HG03442 (cell line): Measurements from ENCODE around the gene SRGAP1.

ENCODE experiments used
- ATAC-seq: cut with Tn5 transposase; IDR thresholded peaks from one replicate; pipeline ENCODE4 v1.9.1; 2021; ENCODE audit warnings: mild to moderate bottlenecking, moderate library complexity; ENCODE audit not compliant: unreplicated experiment

SRGAP1 gene

GRCh38 chr12:63844391-63845341 lies at the start of gene SRGAP1:
SRGAP1 (plus strand) TSS chr12:63844700; CDS start chr12:63844817, 117 bp downstream.
- peak; percentile 21 for ATAC-seq

- ATAC-seq = no peak
Observed at GRCh38 chr12:63795032-63795687, 49.3 kb upstream of the SRGAP1 start.

GRCh38 chr12:63795944-63796343 lies 48.6 kb upstream of the SRGAP1 start:
- ATAC-seq = no peak

- no peak for ATAC-seq
Observed at GRCh38 chr12:63802012-63802608, 42.4 kb upstream of the SRGAP1 start.

GRCh38 chr12:63804746-63805145 lies 39.8 kb upstream of the SRGAP1 start:
- ATAC-seq = no peak

GRCh38 chr12:63805704-63806672 lies 38.5 kb upstream of the SRGAP1 start:
- no peak for ATAC-seq

GRCh38 chr12:63808631-63809030 lies 35.9 kb upstream of the SRGAP1 start:
- ATAC-seq = no peak

- ATAC-seq = no peak
Observed at GRCh38 chr12:63809566-63809965, 34.9 kb upstream of the SRGAP1 start.

- ATAC-seq = no peak
Observed at GRCh38 chr12:63811334-63811733, 33.2 kb upstream of the SRGAP1 start.

- no peak for ATAC-seq
Observed at GRCh38 chr12:63811755-63812154, 32.7 kb upstream of the SRGAP1 start.

- ATAC-seq = peak; percentile 45
Observed at GRCh38 chr12:63814146-63814772, 30.2 kb upstream of the SRGAP1 start.

- ATAC-seq = no peak
Observed at GRCh38 chr12:63815482-63815852, 29.0 kb upstream of the SRGAP1 start.

- ATAC-seq = no peak
Observed at GRCh38 chr12:63816031-63816430, 28.5 kb upstream of the SRGAP1 start.

- no peak for ATAC-seq
Observed at GRCh38 chr12:63820427-63820826, 24.1 kb upstream of the SRGAP1 start.

GRCh38 chr12:63821781-63822251 lies 22.7 kb upstream of the SRGAP1 start:
- ATAC-seq = peak; percentile 73

- no peak for ATAC-seq
Observed at GRCh38 chr12:63822352-63822751, 22.1 kb upstream of the SRGAP1 start.

GRCh38 chr12:63823040-63823439 lies 21.5 kb upstream of the SRGAP1 start:
- ATAC-seq = no peak

GRCh38 chr12:63826006-63826585 lies 18.4 kb upstream of the SRGAP1 start:
- peak; percentile 65 for ATAC-seq

GRCh38 chr12:63828867-63829266 lies 15.6 kb upstream of the SRGAP1 start:
- ATAC-seq = no peak

GRCh38 chr12:63836046-63836445 lies 8.5 kb upstream of the SRGAP1 start:
- ATAC-seq = no peak
